Measurements from ENCODE around the gene CCDC40.
"Not testable (repeated sequence)": the region's sequence is repeated elsewhere in the genome, so short reads cannot be mapped to it uniquely, and the experiment has no call there.

Gene CCDC40

GRCh38 chr17:80043963-80044362 is 7.5 kb downstream of the CCDC40 start:
- no peaks in the 10 kb centered on the region for H3K4me1 ChIP-seq (ENCODE audit: control insufficient read depth, insufficient read depth, low read length)
- H3K36me3 ChIP-seq (ENCODE audit: insufficient read depth, low read length), result no peaks in the 10 kb centered on the region
- no peaks in the 10 kb centered on the region for H3K9me3 ChIP-seq (replicated peaks; ENCODE audit: low read length)
- no peak overlapping the region for H3K4me2 ChIP-seq (ENCODE audit: low read length)
- H3K4me3 ChIP-seq (ENCODE audit: low read length), result no peak overlapping the region
- H3K9ac ChIP-seq (ENCODE audit: low read depth, low read length), result no peak overlapping the region
- no peaks in the 10 kb centered on the region for H3K27me3 ChIP-seq (ENCODE audit: control insufficient read depth, insufficient read depth, low read length)

GRCh38 chr17:80045703-80046102 is 9.3 kb downstream of the CCDC40 start:
- H3K4me1 ChIP-seq (ENCODE audit: control insufficient read depth, insufficient read depth, low read length), result no peaks in the 10 kb centered on the region
- no peak overlapping the region for H3K9ac ChIP-seq (ENCODE audit: low read depth, low read length)
- H3K4me2 ChIP-seq (ENCODE audit: low read length), result no peak overlapping the region
- no peak overlapping the region for H3K4me3 ChIP-seq (ENCODE audit: low read length)
- no peaks in the 10 kb centered on the region for H3K36me3 ChIP-seq (ENCODE audit: insufficient read depth, low read length)
- H3K27me3 ChIP-seq (ENCODE audit: control insufficient read depth, insufficient read depth, low read length), result no peaks in the 10 kb centered on the region
- no peaks in the 10 kb centered on the region for H3K9me3 ChIP-seq (replicated peaks; ENCODE audit: low read length)

- not testable (repeated sequence) for H3K4me1 ChIP-seq (ENCODE audit: control insufficient read depth, insufficient read depth, low read length); H3K27me3 ChIP-seq (ENCODE audit: control insufficient read depth, insufficient read depth, low read length); H3K9ac ChIP-seq (ENCODE audit: low read depth, low read length); H3K4me3 ChIP-seq (ENCODE audit: low read length); H3K36me3 ChIP-seq (ENCODE audit: insufficient read depth, low read length); H3K4me2 ChIP-seq (ENCODE audit: low read length); H3K9me3 ChIP-seq (replicated peaks; ENCODE audit: low read length)
These were observed 10.3 kb downstream of the CCDC40 start for GRCh38 chr17:80046709-80047108.

- no peaks in the 10 kb centered on the region for H3K9me3 ChIP-seq (replicated peaks; ENCODE audit: low read length)
- no peak overlapping the region for H3K9ac ChIP-seq (ENCODE audit: low read depth, low read length)
- no peaks in the 10 kb centered on the region for H3K4me1 ChIP-seq (ENCODE audit: control insufficient read depth, insufficient read depth, low read length)
- no peaks in the 10 kb centered on the region for H3K27me3 ChIP-seq (ENCODE audit: control insufficient read depth, insufficient read depth, low read length)
- no peak overlapping the region for H3K4me2 ChIP-seq (ENCODE audit: low read length)
- H3K4me3 ChIP-seq (ENCODE audit: low read length), result no peak overlapping the region
- no peaks in the 10 kb centered on the region for H3K36me3 ChIP-seq (ENCODE audit: insufficient read depth, low read length)
These were observed 10.7 kb downstream of the CCDC40 start for GRCh38 chr17:80047176-80047575.

- Histone ChIP-seq H3K9ac (ENCODE audit: low read depth, low read length) (no peak overlapping the region), H3K9me3 (replicated peaks; ENCODE audit: low read length) (no peaks in the 10 kb centered on the region), H3K27me3 (ENCODE audit: control insufficient read depth, insufficient read depth, low read length) (no peaks in the 10 kb centered on the region), H3K4me2 (ENCODE audit: low read length) (no peak overlapping the region), H3K4me3 (ENCODE audit: low read length) (no peak overlapping the region), H3K36me3 (ENCODE audit: insufficient read depth, low read length) (no peaks in the 10 kb centered on the region), H3K4me1 (ENCODE audit: control insufficient read depth, insufficient read depth, low read length) (no peaks in the 10 kb centered on the region)
These were observed 13.5 kb downstream of the CCDC40 start for GRCh38 chr17:80049986-80050385.

- Histone ChIP-seq H3K9me3 (replicated peaks; ENCODE audit: low read length) (no peaks in the 10 kb centered on the region), H3K4me1 (ENCODE audit: control insufficient read depth, insufficient read depth, low read length) (no peaks in the 10 kb centered on the region), H3K9ac (ENCODE audit: low read depth, low read length) (no peak overlapping the region), H3K4me2 (ENCODE audit: low read length) (no peak overlapping the region), H3K27me3 (ENCODE audit: control insufficient read depth, insufficient read depth, low read length) (no peaks in the 10 kb centered on the region), H3K36me3 (ENCODE audit: insufficient read depth, low read length) (no peaks in the 10 kb centered on the region), H3K4me3 (ENCODE audit: low read length) (no peak overlapping the region)
These were observed 14.3 kb downstream of the CCDC40 start for GRCh38 chr17:80050706-80051105.

- H3K9ac ChIP-seq (ENCODE audit: low read depth, low read length), result no peak overlapping the region
- H3K4me1 ChIP-seq (ENCODE audit: control insufficient read depth, insufficient read depth, low read length), result no peaks in the 10 kb centered on the region
- no peaks in the 10 kb centered on the region for H3K36me3 ChIP-seq (ENCODE audit: insufficient read depth, low read length)
- H3K4me2 ChIP-seq (ENCODE audit: low read length), result no peak overlapping the region
- no peaks in the 10 kb centered on the region for H3K9me3 ChIP-seq (replicated peaks; ENCODE audit: low read length)
- H3K4me3 ChIP-seq (ENCODE audit: low read length), result no peak overlapping the region
- no peaks in the 10 kb centered on the region for H3K27me3 ChIP-seq (ENCODE audit: control insufficient read depth, insufficient read depth, low read length)
These were observed 15.2 kb downstream of the CCDC40 start for GRCh38 chr17:80051681-80052080.

GRCh38 chr17:80053102-80053501 is 16.7 kb downstream of the CCDC40 start:
- Histone ChIP-seq H3K4me2 (ENCODE audit: low read length) (no peak overlapping the region), H3K36me3 (ENCODE audit: insufficient read depth, low read length) (no peaks in the 10 kb centered on the region), H3K27me3 (ENCODE audit: control insufficient read depth, insufficient read depth, low read length) (no peaks in the 10 kb centered on the region), H3K4me3 (ENCODE audit: low read length) (no peak overlapping the region), H3K9ac (ENCODE audit: low read depth, low read length) (no peak overlapping the region), H3K9me3 (replicated peaks; ENCODE audit: low read length) (no peaks in the 10 kb centered on the region), H3K4me1 (ENCODE audit: control insufficient read depth, insufficient read depth, low read length) (no peaks in the 10 kb centered on the region)

GRCh38 chr17:80055597-80055996 is 19.2 kb downstream of the CCDC40 start:
- Histone ChIP-seq H3K4me2 (ENCODE audit: low read length) (no peak overlapping the region), H3K9ac (ENCODE audit: low read depth, low read length) (no peak overlapping the region), H3K4me1 (ENCODE audit: control insufficient read depth, insufficient read depth, low read length) (no peaks in the 10 kb centered on the region), H3K27me3 (ENCODE audit: control insufficient read depth, insufficient read depth, low read length) (no peaks in the 10 kb centered on the region), H3K9me3 (replicated peaks; ENCODE audit: low read length) (no peaks in the 10 kb centered on the region), H3K36me3 (ENCODE audit: insufficient read depth, low read length) (no peaks in the 10 kb centered on the region), H3K4me3 (ENCODE audit: low read length) (no peak overlapping the region)

GRCh38 chr17:80058311-80058955 is 22.0 kb downstream of the CCDC40 start:
- Histone ChIP-seq H3K36me3 (ENCODE audit: insufficient read depth, low read length) (no peaks in the 10 kb centered on the region), H3K9me3 (replicated peaks; ENCODE audit: low read length) (no peaks in the 10 kb centered on the region), H3K4me1 (ENCODE audit: control insufficient read depth, insufficient read depth, low read length) (no peaks in the 10 kb centered on the region), H3K9ac (ENCODE audit: low read depth, low read length) (no peak overlapping the region), H3K4me2 (ENCODE audit: low read length) (no peak overlapping the region), H3K4me3 (ENCODE audit: low read length) (no peak overlapping the region), H3K27me3 (ENCODE audit: control insufficient read depth, insufficient read depth, low read length) (no peaks in the 10 kb centered on the region)

GRCh38 chr17:80060644-80061043 is 24.2 kb downstream of the CCDC40 start:
- no peak overlapping the region for H3K4me3 ChIP-seq (ENCODE audit: low read length)
- H3K36me3 ChIP-seq (ENCODE audit: insufficient read depth, low read length), result no peaks in the 10 kb centered on the region
- peaks cover 12% of the 10 kb centered on the region for H3K4me1 ChIP-seq (ENCODE audit: control insufficient read depth, insufficient read depth, low read length)
- no peak overlapping the region for H3K4me2 ChIP-seq (ENCODE audit: low read length)
- H3K9me3 ChIP-seq (replicated peaks; ENCODE audit: low read length), result no peaks in the 10 kb centered on the region
- no peaks in the 10 kb centered on the region for H3K27me3 ChIP-seq (ENCODE audit: control insufficient read depth, insufficient read depth, low read length)
- H3K9ac ChIP-seq (ENCODE audit: low read depth, low read length), result no peak overlapping the region

GRCh38 chr17:80061421-80061820 is 25.0 kb downstream of the CCDC40 start:
- H3K9me3 ChIP-seq (replicated peaks; ENCODE audit: low read length), result no peaks in the 10 kb centered on the region
- H3K36me3 ChIP-seq (ENCODE audit: insufficient read depth, low read length), result no peaks in the 10 kb centered on the region
- peaks cover 12% of the 10 kb centered on the region for H3K4me1 ChIP-seq (ENCODE audit: control insufficient read depth, insufficient read depth, low read length)
- H3K4me2 ChIP-seq (ENCODE audit: low read length), result no peak overlapping the region
- no peak overlapping the region for H3K9ac ChIP-seq (ENCODE audit: low read depth, low read length)
- no peak overlapping the region for H3K4me3 ChIP-seq (ENCODE audit: low read length)
- H3K27me3 ChIP-seq (ENCODE audit: control insufficient read depth, insufficient read depth, low read length), result no peaks in the 10 kb centered on the region
